GM18870 (cell line): ENCODE measurements around the gene ANKLE1.

Source experiments
- ATAC-seq: cut with Tn5 transposase; IDR thresholded peaks from one replicate; pipeline ENCODE4 v1.9.1; 2021; ENCODE audit warnings: moderate library complexity; ENCODE audit not compliant: unreplicated experiment

The ANKLE1 gene

GRCh38 chr19:17281391-17282304, at the start of gene ANKLE1:
ANKLE1 (plus strand) TSS chr19:17281901; CDS start chr19:17281921, 20 bp downstream.
- ATAC-seq = no peak

DNA sequence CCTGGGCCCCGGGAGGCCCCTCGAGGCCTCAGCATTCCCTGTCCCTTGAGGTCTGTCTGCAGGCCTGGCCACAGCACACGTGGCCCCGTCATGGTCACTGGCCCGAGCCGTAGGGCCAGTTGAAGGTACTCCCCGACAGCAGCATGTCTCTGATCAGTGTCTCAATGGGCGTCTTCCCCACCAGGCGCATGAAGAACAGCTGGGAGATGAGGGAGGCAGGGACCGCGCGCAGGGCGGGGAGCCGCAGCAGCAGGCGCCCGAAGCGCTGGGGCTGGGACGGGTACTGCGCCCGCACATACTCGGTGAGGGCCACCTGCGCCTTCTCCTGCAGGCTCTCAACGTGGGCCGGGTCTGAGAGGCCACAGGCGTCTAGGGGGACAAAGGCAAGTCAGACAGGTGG, 49.4 kb upstream of the ANKLE1 start:
- ATAC-seq = no peak

DNA sequence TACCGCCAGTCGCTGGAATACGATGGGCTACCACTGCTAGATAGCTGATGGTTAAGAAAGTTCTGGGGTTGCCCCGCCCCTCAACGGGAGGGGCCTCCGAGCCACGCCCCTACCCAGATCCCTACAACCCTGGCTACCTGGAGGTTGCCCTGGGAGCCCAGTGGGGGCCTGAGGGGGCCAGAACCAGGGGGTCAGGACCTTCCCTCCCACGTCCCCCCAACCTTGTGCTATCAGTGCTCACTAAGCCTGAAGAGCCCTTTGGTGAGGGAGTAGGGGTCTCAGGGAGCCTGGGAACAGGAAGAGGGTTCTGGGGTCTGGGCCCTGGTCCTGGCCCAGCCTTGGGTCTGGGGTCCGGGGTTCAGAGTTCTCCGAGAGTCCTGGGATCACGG, 46.8 kb upstream of the ANKLE1 start:
- no peak for ATAC-seq

DNA sequence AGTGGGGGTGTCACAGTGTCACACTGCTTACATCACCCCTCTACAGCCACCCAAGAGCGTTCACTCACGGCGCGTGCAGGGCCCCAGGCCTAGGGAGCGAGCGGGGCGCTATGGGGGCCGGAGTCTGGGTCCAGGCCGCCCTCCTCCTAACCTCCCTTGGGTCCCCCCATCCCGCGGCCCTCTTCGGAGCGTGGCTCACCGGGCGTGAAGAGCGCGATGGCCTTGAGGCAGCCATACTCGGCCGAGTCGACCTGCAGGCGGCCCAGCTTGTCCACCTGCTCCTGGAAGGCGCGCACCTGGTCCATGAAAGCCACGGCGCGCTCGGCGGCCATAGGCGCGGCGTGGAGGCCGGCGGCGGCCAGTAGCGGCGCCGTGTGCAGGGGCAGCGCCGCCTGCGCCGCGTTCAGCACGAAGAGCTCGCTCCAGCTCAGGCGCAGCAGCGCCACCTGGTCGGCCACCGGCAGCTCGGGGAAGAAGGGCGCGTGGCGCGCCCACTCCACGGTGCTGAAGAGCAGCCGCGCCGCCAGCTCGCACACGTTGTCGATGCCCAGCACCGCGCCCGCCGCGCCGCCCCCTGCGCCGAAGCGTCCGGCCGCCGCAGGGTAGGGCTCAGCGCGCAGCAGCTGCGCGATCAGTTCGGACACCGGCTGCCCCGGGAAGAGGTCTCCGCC, 46.3 kb upstream of the ANKLE1 start:
- ATAC-seq = no peak

DNA sequence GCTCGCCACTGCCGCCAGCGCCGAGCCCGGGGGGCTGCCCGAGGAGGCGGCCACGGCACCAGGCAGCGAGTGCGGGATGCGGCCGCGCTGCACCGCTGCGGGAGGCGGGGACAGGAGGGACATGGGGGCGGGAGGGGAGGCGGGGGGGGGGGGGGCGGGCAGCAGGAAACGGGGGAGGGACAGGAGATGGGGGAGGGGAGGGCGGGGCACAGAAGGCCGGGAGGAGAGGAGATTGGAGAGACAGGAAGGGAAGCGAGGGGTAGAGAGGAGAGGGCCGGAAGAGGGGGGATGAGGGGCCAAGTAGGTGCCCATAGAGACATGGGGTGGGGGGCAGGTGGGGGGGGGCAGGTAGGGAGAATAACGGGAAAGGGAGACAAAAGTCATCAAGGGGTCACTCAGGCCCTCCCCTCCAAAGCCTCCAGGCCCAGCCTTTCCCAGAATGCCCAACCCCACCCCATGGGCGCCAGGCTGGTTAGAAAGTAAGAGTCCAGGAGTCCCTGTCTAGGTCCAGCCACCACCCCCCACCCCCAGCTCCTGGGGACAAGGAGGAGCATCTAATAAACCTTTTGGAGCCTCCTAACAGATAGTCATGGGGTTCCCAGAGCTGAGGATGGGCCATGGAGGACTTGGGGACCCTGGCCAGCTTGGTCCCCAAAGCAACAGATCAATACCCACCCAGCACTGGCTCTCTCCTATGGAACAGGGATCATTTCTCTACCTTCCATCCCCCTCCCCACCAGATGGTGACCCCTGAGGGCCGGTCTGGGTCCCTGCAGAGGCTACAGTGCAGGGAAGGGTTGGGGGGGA, 45.5 kb upstream of the ANKLE1 start:
- ATAC-seq = no peak

DNA sequence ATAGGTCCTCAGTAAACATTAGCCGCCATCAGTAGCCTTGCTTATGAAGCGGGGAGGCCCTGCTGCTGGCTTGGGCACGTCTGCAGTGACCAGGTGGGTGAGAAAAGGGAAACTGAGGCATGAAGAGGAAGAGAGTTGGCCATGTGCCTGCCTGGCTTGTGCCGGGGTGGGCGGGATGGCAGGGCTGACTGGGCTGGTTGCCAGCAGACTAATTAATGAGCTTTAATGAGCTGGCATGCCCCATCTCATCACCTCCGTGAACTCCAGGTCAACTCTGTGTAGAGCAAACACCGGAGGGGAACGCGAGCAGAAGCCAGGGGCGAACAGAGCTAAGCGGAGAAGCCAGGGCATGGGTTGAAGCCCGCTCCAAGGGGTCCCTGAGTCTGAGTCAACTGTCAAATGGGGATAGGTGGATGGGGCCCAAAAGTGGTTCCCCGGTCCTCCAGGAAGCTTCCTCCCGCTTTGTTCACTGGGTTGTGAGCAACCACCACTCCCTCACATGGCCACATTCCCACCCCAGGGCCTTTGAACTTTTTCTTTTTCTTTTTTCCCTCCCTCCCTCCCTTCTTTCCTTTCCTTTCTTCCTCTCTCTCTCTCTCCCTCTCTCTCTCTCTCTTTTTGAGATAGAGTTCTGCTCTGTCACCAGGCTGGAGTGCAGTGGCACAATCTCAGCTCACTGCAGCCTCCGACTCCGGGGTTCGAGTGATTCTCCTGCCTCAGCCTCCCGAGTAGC, 44.7 kb upstream of the ANKLE1 start:
- no peak for ATAC-seq

DNA sequence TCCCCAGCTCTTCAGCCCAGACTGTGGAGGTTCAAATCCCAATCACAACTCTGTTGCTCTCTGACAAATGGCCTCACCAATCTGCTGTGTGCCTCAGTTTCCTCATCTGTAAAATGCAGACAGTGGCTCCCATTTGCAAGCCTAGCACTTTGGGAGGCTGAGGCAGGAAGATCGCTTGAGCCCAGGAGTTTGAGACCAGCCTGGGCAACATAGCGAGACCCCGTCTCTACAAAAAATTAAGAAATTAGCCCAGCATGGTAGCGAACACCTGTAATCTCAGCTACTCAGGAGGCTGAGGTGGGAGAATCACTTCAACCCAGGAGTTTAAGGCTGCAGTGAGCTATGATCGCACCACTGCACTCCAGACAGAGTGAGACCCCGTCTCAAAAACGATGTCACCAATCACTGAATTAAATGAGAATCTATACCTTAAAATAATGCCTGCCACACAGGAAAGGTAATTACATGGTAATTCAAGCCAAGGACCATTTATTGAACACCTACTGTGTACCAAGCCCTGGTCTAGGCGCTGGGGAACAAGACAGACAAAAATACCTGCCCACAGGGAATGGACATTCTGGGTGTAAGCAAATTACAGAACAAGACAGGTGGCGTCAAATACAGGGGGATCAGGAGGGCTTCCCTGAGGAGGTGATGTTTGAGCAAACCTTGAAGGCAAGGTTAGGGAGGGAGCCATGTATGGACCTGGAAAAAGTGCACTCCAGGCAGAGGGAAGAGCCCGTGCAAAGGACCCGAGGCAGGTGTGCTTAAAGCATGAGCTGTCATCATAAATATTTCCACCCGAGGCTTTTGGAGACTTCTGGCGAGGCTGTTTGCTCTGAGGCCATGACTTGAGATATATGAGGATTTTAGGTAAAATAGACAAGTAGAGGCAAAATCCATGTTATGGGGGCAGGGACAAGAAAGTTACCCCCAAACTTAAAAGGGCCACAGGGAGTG, 43.7 kb upstream of the ANKLE1 start:
- ATAC-seq = no peak

DNA sequence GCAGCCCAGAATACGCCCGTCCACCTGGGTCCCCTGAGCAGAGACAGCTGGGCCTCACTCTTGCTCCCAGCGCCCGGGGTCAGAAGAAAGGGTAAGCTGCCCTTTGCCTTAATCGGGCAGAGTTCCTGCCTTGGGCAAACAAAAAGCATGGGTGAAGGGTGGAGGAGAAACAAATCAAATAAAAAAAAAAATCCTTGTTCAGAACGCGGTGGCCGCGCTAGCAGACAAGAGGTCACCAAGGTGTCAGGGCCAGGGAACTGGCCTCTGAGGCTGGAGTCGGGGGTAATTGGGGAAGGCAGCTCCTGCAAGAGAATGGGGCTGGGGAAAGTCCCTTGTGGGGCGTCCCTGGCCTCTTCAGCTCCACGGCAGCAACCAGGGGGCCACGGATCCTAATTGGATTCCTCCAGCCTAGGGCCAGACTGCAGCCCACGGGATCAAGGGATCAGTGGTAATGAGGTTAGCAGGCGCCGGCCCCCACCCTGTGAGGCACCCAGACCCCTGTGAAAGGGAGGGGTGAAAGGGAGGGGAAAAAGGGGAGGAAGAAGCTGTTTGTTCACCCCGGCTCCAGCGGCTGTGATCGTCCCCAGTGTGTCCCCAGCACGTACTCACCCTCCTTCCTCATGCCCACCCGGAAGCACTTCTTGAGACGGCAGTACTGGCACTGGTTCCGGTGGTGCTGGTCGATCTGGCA, 41.5 kb upstream of the ANKLE1 start:
- no peak for ATAC-seq

DNA sequence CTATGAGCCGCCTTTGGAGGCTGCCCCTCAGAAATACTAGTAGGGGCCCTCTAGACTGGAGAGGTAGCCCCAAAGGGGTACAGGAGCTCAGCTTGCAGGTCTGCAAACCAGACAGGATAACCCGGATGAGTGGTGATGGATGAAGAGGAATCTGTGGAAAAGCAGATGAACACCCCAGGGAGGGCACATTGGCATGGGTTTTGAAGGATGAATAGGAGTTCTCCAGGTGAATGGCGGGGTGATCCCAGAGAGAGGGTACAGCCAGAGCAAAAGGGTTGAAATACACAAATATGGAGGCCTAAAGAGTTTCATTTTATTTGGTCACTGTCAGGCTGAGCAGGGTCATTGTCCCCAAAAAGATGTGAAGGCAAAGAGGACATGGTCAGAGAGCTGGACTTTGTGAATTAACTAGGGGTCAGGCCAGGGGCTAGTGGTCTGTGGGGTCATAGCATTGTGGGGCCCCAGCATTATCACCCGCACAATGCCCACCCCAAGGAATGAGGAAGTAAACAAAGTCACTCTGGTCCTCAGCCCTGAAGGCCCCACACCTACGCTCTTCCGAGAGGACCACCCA, 40.8 kb upstream of the ANKLE1 start:
- ATAC-seq = no peak

DNA sequence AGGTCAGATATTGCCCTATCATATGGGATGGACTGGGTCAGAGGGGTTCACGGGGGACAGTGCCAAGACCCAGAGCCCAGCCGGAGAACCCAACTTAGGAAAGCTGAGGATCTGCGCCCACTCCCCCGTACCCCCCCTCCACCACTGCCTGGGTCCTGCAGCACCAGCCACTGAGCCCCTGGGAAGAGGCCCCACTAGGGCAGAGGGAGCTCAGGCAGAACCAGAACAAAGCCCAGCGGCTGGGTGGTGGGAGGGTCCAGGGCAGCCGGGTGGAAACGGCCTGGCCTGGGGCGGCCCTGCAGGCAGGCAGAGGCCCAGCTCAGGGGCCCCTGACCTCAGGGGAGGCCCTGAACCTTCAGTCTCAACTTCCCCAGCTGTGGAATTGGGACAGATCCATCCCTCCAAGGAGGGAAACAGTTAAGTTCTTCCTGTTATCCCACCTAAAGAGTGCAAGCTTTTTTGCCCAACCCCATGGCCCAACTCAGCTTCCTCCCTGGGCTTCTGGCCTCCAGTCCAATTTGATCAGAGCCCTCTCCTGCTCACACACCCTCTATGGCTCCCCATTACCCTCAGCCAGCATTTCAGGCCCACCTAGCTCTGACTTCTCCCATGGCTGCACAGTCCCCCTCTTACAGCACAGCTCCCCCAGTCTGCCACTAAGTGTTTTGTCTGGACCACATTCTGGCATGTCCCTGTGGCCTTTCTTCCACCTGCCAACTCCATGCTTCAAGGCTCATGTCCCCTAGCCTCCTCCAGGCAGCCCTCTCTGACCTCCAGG, 39.1 kb upstream of the ANKLE1 start:
- no peak for ATAC-seq

DNA sequence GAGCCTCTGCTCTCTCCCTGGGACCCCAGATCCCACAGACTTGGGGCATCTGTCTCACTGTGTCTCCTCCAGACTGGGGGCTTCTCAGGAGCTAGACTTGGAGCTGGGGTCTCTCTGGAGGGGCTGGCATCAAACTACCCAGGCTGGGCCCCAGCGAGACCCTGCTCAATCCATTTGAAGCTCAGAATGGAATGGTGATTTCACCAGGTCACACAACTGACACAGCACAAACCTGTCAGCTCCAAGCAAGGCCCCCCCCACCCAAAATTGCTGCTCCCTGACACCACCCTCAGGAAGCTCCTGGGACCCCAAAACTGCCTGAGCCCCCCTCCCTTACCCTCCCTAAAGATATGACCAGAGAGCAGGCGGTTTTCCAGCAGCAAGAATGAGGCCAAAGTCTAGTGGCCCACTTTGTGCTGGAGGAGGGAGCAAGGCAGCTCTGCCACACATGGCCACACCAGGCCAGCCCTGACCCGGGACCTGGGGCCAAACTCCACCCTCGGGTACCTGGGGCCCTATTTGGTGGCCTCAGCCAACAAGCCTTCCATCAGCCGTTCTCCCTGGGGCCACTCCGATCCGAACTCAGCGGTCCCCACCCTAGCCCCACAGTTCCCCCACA, 38.4 kb upstream of the ANKLE1 start:
- no peak for ATAC-seq

- ATAC-seq = no peak
Measured at GRCh38 chr19:17243830-17244617, 37.7 kb upstream of the ANKLE1 start.

- ATAC-seq = no peak
Measured at GRCh38 chr19:17244618-17245534, 36.8 kb upstream of the ANKLE1 start.

- ATAC-seq = no peak
Measured at GRCh38 chr19:17245535-17245984, 36.1 kb upstream of the ANKLE1 start, which contains the start of gene NR2F6. NR2F6 (minus strand) TSS chr19:17245919; CDS start chr19:17245220, 699 bp downstream.

GRCh38 chr19:17246681-17247425, 34.8 kb upstream of the ANKLE1 start:
- no peak for ATAC-seq
